WI38 (cell line): ENCODE results near the gene ZFR2.

ENCODE experiments used
- H3K4me3 ChIP-seq: 2 replicates; pipeline ENCODE4 v1.5.1; 2011; ENCODE audit warnings: low read depth, mild to moderate bottlenecking, control low read depth, low read length
- CTCF ChIP-seq: IDR thresholded peaks from 2 replicates; pipeline ENCODE4 v1.5.1; 2012; ENCODE audit warnings: low read depth, mild to moderate bottlenecking, control low read depth, low read length

ZFR2 gene

DNA sequence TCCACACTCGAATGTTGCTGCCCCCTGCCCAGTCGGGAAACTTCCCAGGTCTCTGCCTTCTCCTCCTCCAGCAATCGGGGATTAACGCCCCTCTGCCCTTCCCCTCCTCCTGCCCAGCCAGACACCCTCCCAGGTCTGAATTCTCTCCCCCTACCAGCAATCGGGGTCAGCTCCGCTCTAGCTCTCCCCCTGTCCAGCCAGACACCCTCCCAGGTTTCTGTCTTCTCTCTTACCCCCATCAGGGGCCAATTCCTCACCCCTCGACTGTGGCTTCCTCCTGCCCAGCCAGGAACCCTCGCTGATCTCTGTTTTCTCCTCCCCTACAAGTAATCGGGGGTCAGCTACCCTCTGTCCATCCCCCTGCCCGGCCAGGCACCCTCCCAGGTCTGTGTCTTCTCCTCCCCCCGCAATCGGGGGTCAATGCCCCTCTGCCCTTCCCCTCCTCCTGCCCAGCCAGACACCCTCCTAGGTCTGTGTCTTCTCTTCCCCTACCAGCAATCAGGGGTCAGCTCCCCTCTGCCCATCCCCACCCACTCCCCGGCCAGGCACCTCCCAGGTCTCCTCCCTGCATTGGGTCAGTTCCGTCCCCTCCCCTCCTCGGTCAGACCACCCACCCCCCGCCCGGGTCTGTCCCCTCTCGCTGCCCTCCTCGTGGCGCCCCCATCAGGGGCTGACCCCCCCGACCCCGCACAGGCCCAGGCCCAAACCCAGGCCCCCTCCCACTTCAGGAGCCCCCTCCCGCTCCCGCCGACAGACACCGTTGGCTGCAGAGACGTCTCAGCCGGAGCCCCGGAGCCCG, 668 bp downstream of the ZFR2 start:
- H3K4me3 ChIP-seq, result no peak overlapping the region

GRCh38 chr19:3866910-3867638, 1.8 kb downstream of the ZFR2 start:
- no peak overlapping the region for H3K4me3 ChIP-seq
- TF ChIP-seq CTCF, result no peak

More for the DNA sequence above, 668 bp downstream of the ZFR2 start:
- TF ChIP-seq CTCF, result no peak

DNA sequence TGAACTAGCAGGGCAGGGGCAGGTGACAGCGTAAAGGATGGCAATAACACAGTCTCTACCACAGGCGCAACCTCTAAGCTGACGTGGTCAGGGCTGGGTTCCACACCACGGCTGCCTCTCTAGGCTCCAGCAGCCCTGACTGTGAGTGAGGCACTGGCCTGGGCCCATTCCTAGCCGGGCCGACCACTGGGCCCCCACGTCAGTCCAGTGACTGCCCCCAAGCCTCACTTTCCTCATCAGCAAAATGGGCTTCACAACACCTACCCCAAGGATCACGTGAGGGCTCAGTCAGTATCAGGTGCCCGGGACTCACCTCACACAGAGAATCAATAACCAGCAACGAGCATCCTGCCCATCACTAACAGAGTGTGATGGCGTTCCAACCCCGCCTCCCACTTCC, 5.2 kb downstream of the ZFR2 start:
- TF ChIP-seq CTCF, result no peak
- no peak overlapping the region for H3K4me3 ChIP-seq

DNA sequence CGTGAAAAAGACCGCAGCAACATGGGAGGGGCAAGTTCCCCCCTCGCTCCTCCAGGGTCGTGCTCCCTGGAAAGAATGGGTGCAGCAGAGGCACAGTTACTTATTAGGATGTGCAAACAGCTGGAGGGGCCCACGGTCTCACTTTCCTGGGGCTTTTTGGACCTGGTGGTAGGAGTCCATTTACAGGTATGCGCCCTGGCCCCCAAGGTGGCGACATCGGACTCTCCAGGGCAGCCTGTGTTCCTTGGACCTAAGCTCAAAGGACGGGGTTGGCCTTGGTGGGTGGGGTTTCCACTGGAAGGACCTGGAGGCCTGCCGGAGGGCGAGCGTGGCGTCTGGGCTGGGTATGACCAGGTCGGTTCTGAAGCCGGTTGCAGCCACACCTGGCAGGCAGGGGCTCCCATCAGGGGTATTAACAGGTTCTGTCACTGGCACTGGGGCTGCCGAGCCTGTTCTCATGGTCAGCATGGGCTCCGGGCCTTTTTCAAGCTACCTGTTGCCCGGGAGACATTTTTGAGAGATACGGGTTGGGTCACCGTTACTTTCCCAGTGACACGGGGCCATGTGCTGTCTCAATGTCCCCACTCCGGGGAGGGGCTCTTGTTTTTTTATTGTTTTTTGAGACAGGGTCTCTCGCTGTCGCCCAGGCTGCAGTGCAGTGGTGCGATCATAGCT, 5.9 kb downstream of the ZFR2 start:
- H3K4me3 ChIP-seq, result no peak overlapping the region
- TF ChIP-seq CTCF, result no peak

- H3K4me3 ChIP-seq, result no peak overlapping the region
- TF ChIP-seq CTCF, result no peak
Observed at GRCh38 chr19:3860499-3860898, 8.3 kb downstream of the ZFR2 start.

- no peak overlapping the region for H3K4me3 ChIP-seq
- TF ChIP-seq CTCF, result no peak
Observed at GRCh38 chr19:3857449-3858003, 11.3 kb downstream of the ZFR2 start.
